Activated T-cell treated with anti-CD3 and anti-CD28 coated beads for 4 hours (primary cell): Measurements from ENCODE around the gene OR2M2.

Experiments
- DNase-seq: peaks from one replicate; pipeline ENCODE4 v3.0.0-alpha.2; 2020

Gene OR2M2

GRCh38 chr1:248174521-248174920 is at the start of gene OR2M2:
TSS of gene OR2M2 (plus strand) at chr1:248174821. CDS start at chr1:248179986, 5,165 bp downstream.
- no peak for DNase-seq

- no peak for DNase-seq
These were observed 47.0 kb upstream of the OR2M2 start for GRCh38 chr1:248127653-248128052.

GRCh38 chr1:248136811-248137210 is 37.8 kb upstream of the OR2M2 start:
- DNase-seq, result no peak

DNA sequence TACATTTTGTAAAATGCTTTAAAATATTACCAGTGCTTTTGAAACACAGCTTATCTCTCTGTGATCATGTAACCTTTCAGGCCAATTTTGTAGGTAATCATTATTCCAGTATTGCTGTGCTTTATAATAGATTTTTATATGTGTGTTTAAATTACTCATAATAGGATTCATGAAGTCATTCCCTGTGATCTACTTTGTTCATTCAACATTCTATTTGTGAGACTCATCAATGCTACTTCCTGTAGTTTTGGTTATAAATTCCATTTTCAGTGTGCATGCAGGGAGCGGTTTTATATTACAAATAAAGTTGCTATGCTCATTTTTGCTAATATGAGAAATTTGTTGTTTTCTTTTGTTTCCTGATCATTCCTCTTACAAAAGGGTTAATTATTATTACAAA is 33.8 kb upstream of the OR2M2 start:
- DNase-seq, result no peak

DNA sequence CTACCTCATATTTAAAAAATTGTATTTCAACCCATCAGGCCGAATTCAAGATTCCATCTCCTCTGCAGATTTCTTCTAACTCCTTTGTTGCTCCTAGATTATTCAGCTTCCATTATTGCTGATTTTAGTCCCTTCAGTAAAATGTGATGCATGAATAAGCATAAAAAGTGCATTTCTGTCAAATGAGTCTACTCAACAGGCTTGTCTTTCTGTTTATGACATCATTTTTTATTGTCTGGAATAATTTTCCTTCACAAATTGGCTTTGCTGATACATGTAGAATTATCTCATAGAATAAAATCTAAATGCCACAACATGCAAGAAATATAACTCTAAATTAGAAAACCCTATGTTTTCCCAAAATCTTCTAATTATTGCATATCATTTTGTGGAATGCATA is 31.3 kb upstream of the OR2M2 start:
- DNase-seq, result no peak

GRCh38 chr1:248144513-248145198 is 30.0 kb upstream of the OR2M2 start, which contains the start of gene OR2M5:
TSS of gene OR2M5 (plus strand) at chr1:248145148. CDS start at chr1:248145148, 0 bp downstream.
- DNase-seq, result no peak

DNA sequence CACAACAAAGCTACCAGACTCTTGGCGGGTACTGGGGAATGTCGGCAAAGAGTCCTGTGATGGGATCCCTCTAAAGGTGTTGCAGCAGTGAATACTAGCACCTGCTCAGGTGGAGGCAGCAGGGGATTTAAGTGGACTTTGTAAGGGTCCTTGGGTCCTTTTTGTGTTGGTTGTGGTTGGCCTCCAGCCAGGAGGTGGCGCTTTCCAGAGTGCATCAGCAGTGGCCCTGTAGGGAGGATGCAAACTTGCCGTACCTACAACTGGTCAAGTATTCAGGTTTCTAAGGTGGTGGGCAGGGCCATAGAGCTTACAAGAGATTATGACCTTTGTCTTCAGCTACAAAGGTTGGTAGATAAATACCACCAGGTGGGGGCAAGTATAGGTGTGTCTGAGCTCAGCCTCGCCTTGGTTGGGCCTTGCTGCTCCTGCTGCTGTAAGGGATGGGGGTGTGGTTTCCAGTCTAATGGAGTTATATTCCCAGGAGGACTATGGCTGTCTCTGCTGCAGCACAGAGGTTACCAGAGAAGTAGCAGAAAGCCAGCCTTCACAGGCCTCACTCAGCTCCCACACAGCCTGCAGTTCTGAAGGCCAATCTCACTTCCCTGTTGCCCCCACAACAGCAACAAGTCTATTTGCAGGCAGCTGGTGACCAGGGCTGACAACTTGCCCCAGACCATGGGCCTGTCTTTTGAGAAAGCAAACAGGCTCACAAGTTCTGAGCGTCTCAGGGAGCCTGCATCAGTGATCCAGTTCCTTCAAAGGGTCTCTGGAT is 22.4 kb upstream of the OR2M2 start:
- no peak for DNase-seq

DNA sequence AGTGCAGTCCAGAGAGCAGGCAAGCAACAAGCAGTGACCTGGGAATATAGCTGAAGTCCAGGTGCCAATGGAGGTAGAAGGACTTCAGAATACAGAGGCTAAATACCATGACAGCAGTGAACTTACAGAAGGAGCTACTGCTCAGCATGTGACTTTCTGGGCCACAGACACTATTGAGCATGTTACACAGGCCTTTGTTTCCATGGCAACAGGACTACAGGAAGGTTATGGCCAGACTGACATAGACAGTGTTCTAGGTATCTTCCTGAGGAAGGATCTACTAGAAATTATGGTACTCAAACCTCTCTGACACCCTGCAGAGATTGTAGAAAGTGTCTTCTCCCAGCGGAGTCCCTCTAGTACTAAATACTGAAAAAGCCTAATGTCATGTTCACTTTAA is 18.7 kb upstream of the OR2M2 start:
- no peak for DNase-seq

DNA sequence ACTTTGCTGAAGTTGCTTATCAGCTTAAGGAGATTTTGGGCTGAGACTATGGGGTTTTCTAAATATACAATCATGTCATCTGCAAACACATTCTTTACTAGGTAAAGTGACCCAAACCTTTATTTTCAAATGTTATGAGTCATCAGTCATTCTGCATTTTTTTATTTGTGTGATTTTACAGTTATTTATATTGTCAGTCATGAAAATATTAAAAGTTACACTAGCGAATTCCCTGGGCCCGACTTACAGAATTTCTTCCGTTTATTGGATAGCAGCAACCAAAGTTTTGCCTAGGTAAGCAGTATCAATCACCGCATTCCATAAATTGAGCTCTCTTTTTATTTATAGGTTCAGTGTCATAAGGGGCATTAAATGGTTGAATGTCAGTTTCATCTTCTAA is 15.9 kb upstream of the OR2M2 start:
- DNase-seq, result no peak

- DNase-seq, result no peak
These were observed 10.6 kb upstream of the OR2M2 start for GRCh38 chr1:248164031-248164430.

GRCh38 chr1:248165186-248165585 is 9.4 kb upstream of the OR2M2 start:
- DNase-seq, result no peak

- DNase-seq, result no peak
These were observed 9.4 kb downstream of the OR2M2 start for GRCh38 chr1:248183996-248184395.

- no peak for DNase-seq
These were observed 12.7 kb downstream of the OR2M2 start for GRCh38 chr1:248187363-248187762.

- DNase-seq, result no peak
These were observed 14.4 kb downstream of the OR2M2 start for GRCh38 chr1:248189026-248189425.

DNA sequence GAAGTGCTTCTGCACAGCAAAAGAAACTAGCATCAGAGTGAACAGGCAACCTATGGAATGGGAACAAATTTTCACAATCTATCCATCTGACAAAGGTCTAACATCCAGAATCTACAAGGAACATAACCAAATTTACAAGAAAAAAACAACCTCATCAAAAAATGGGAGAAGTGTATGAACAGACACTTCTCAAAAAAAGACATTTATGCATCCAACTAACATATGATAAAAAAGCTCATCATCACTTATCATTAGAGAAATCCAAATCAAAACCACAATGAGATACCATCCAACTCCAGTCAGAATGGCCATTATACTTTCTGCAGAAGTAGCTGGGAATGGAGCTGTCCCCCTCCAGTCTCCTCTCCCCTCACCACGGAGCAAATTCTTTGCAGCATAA is 19.5 kb downstream of the OR2M2 start:
- no peak for DNase-seq

GRCh38 chr1:248196965-248197364 is 22.3 kb downstream of the OR2M2 start, which contains the start of gene OR2M3:
TSS of gene OR2M3 (plus strand) at chr1:248197265. CDS start at chr1:248203068, 5,803 bp downstream.
- no peak for DNase-seq

DNA sequence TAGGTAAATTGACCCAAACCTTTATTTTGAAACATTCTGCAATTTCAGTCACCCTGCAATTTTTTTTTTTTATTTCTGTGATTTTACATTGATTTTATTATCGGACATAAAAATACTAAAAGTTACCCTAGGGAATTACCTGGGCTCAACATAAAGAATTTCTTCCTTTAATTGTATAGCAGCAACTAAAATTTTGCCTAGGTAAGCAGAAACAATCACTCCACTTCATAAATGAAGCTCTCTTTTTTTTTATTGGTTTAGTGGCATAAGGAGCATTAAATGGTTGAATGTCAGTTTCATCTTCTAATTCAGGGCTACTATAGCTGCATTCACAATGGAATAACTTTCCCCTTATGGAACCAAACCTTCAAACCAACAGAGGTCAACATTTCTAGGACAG is 41.3 kb downstream of the OR2M2 start:
- no peak for DNase-seq

- DNase-seq, result no peak
These were observed 50.9 kb downstream of the OR2M2 start for GRCh38 chr1:248225537-248225936.

- DNase-seq, result no peak
These were observed 54.8 kb downstream of the OR2M2 start for GRCh38 chr1:248229360-248229908.
